GM12891 (cell line): ENCODE data around the gene RNLS.

Experiments used
- PAX5 ChIP-seq: IDR thresholded peaks from 2 replicates; pipeline ENCODE4 v1.6.1; 2011; ENCODE audit warnings: low read length, moderate library complexity, mild to moderate bottlenecking; ENCODE audit not compliant: insufficient read depth, severe bottlenecking
- POLR2A ChIP-seq: IDR thresholded peaks from 2 replicates; pipeline ENCODE4 v1.6.1; 2011; ENCODE audit warnings: low read depth, low read length, control low read depth
- POLR2AphosphoS5 ChIP-seq: IDR thresholded peaks from 2 replicates; pipeline ENCODE4 v1.6.1; 2011; ENCODE audit warnings: low read depth, low read length, control low read depth
- TAF1 ChIP-seq: IDR thresholded peaks from 2 replicates; pipeline ENCODE4 v1.6.1; 2011; ENCODE audit warnings: low read depth, low read length, control low read depth

DNA sequence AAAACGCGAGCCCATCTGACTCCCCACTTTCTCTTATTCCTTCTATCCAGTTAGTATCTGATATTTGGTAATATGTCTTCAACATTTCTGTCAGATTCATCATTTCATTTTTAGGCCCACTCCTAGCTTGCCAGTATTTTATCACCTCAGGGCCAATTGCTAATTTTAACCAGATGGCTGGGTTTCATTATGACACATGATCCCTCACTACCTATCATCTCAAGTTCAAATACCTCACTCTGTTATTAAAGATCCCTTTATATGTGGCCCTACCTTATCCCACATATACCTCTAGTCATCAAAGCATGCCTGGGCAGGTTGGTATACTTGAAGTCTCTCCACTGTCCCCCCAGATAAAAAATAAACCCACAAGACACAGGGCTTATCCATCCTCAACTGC is 104.9 kb downstream of the RNLS start:
- TF ChIP-seq POLR2AphosphoS5 (no peak), PAX5 (no peak), POLR2A (no peak), TAF1 (no peak)
